HT-29 (cell line): Measurements from ENCODE around the gene ARAF. TPM values are rescaled to one million over a fixed set of nuclear protein-coding genes. Genes with fewer than 3 reads are reported as not detected.

Experiments
- DNase-seq: peaks from one replicate; pipeline ENCODE4 v3.0.0-alpha.2; 2015; ENCODE audit warnings: low spot score
- total RNA-seq: library from RNA; depleted of rRNA; stranded (reverse); fragments of >200 nt; shearing (Covaris generic); gene quantifications from 2 replicates; pipeline ENCODE4 v1.2.3, GENCODE V29; 2014

Gene ARAF
- total RNA-seq, 1 experiment from 2014 or later, result 55.7 TPM

- no peak for DNase-seq
These were observed 2.9 kb downstream of the ARAF start for GRCh38 chrX:47563801-47564315.

- no peak for DNase-seq
These were observed 3.6 kb downstream of the ARAF start for GRCh38 chrX:47564438-47565085.

GRCh38 chrX:47566841-47567240, 5.8 kb downstream of the ARAF start:
- no peak for DNase-seq

- DNase-seq, result peak; percentile 46
These were observed 7.8 kb downstream of the ARAF start for GRCh38 chrX:47568656-47569295.

GRCh38 chrX:47570794-47571193, 9.8 kb downstream of the ARAF start:
- no peak for DNase-seq

- DNase-seq, result no peak
These were observed 10.2 kb downstream of the ARAF start for GRCh38 chrX:47571215-47571614.

- no peak for DNase-seq
These were observed 10.9 kb downstream of the ARAF start for GRCh38 chrX:47571896-47572295.

- peak; percentile 25 for DNase-seq
These were observed 11.9 kb downstream of the ARAF start for GRCh38 chrX:47572773-47573340.

- DNase-seq, result peak; percentile 53
These were observed 12.5 kb downstream of the ARAF start for GRCh38 chrX:47573341-47574075.

GRCh38 chrX:47574076-47574546, 13.1 kb downstream of the ARAF start:
- DNase-seq, result no peak

- DNase-seq, result no peak
These were observed 13.7 kb downstream of the ARAF start for GRCh38 chrX:47574547-47575301.

- DNase-seq, result no peak
These were observed 15.3 kb downstream of the ARAF start for GRCh38 chrX:47576021-47576898.

- no peak for DNase-seq
These were observed 16.4 kb downstream of the ARAF start for GRCh38 chrX:47577424-47577823.

GRCh38 chrX:47577901-47578300, 16.9 kb downstream of the ARAF start:
- DNase-seq, result no peak

- no peak for DNase-seq
These were observed 17.7 kb downstream of the ARAF start for GRCh38 chrX:47578692-47579091.

GRCh38 chrX:47579537-47579936, 18.5 kb downstream of the ARAF start:
- DNase-seq, result no peak

GRCh38 chrX:47581731-47582647, 21.0 kb downstream of the ARAF start, which contains the start of gene TIMP1:
Gene TIMP1 (plus strand): TSS chrX:47582436. CDS start chrX:47583416, 980 bp downstream.
- peak; percentile 84 for DNase-seq

GRCh38 chrX:47583240-47583861, 22.3 kb downstream of the ARAF start:
- DNase-seq, result no peak

- DNase-seq, result no peak
These were observed 23.7 kb downstream of the ARAF start for GRCh38 chrX:47584714-47585113.
